NCI-H2107 (cell line): Measurements from ENCODE around the gene CACNA2D4.
A peak's percentile ranks its signal among the peaks of the same experiment; 100 is the strongest.
"Not testable (repeated sequence)": the region's sequence is repeated elsewhere in the genome, so short reads cannot be mapped to it uniquely, and the experiment has no call there.

Source experiments
- DNase-seq: peaks from one replicate; lab custom pipeline; 2025; lab: John Stamatoyannopoulos, UW

CACNA2D4 gene, protein sequence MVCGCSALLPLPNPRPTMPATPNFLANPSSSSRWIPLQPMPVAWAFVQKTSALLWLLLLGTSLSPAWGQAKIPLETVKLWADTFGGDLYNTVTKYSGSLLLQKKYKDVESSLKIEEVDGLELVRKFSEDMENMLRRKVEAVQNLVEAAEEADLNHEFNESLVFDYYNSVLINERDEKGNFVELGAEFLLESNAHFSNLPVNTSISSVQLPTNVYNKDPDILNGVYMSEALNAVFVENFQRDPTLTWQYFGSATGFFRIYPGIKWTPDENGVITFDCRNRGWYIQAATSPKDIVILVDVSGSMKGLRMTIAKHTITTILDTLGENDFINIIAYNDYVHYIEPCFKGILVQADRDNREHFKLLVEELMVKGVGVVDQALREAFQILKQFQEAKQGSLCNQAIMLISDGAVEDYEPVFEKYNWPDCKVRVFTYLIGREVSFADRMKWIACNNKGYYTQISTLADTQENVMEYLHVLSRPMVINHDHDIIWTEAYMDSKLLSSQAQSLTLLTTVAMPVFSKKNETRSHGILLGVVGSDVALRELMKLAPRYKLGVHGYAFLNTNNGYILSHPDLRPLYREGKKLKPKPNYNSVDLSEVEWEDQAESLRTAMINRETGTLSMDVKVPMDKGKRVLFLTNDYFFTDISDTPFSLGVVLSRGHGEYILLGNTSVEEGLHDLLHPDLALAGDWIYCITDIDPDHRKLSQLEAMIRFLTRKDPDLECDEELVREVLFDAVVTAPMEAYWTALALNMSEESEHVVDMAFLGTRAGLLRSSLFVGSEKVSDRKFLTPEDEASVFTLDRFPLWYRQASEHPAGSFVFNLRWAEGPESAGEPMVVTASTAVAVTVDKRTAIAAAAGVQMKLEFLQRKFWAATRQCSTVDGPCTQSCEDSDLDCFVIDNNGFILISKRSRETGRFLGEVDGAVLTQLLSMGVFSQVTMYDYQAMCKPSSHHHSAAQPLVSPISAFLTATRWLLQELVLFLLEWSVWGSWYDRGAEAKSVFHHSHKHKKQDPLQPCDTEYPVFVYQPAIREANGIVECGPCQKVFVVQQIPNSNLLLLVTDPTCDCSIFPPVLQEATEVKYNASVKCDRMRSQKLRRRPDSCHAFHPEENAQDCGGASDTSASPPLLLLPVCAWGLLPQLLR

DNA sequence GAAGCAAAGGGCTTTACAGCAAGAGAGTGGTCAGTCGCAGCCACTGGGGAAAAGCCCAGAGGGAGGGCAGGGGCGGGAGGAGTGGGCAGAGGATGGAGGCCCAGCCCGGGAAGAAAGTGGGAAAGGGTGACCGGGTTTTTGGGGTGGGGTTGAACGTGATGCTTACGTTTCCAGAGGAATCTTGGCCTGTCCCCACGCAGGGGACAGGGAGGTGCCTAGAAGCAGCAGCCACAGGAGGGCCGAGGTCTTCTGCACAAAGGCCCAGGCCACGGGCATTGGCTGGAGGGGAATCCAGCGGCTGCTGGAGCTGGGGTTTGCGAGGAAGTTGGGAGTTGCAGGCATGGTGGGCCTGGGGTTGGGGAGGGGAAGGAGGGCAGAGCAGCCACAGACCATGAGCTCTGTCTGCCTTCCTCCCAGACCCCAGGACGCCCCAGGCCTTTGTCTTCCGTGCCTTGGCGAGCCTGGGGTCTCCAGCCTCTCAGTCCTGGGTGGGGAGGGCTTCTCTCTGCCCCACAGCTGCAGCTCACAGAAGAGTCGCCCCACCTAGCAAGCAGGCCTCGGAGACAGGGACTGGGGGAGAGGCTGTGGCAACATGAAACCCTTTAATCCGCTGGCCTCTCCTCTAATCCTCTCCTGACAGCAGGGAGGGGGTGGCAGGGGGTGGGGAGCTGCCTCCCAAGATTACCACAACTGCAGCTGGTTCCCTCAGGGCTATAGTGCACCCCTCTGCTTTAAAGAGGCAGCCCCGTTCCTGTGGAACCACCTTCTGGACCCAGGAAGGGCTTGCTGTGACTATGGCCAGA is at the start of gene CACNA2D4:
TSS of gene CACNA2D4 (minus strand) at position 572 of the 803 bp plus-strand sequence. CDS start at position 393, 179 bp downstream.
- DNase-seq: no peak

DNA sequence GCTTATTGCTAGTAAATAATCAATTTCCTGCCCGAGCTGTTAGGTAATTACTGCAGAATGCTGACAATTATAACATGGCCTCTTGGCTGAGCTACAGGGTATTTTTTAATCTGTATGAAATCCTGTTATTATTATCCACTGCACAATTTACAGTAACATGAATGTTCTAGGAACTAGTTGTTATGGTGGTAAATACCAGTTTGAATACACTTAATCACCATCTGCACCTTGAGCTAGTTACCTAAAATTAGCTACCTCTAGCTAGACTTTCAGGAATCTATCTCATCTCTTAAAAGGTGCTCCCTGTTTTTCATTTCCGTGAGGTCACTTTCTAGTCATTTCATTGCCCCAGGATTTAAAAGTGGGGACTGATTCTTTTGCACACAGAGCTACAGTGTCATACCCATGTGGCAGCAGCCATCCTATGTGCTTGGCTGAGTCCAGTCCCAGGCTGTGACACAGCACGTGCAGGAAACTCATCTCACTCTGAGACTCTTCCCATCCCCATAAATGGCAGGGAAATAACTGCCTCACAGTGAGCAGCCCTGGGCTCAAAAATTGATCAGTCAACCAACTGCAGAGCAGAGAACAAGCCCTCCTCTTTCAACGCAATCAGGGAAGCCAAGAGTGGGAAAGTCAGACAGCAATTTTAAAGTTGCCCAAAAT is 48.2 kb upstream of the CACNA2D4 start:
- DNase-seq: no peak

DNA sequence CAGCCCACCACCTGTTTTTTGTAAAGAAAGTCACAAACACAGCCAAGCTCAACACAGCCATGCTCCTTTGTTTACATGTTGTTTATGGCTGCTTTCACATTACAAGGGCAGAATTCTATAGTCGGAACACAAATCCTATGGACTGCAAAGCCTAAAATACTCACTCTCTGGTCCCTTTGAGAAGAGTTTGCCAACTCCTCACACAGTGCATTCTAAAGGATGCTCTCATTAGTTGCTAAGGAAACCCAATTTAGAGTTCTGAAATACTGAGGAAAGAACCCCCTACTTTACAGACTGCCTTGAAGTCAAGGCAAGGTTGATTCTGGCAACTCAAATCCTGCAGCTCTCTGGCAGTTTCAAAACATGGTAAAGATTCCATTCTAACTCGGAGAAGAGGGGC is 47.5 kb upstream of the CACNA2D4 start:
- DNase-seq: no peak

DNA sequence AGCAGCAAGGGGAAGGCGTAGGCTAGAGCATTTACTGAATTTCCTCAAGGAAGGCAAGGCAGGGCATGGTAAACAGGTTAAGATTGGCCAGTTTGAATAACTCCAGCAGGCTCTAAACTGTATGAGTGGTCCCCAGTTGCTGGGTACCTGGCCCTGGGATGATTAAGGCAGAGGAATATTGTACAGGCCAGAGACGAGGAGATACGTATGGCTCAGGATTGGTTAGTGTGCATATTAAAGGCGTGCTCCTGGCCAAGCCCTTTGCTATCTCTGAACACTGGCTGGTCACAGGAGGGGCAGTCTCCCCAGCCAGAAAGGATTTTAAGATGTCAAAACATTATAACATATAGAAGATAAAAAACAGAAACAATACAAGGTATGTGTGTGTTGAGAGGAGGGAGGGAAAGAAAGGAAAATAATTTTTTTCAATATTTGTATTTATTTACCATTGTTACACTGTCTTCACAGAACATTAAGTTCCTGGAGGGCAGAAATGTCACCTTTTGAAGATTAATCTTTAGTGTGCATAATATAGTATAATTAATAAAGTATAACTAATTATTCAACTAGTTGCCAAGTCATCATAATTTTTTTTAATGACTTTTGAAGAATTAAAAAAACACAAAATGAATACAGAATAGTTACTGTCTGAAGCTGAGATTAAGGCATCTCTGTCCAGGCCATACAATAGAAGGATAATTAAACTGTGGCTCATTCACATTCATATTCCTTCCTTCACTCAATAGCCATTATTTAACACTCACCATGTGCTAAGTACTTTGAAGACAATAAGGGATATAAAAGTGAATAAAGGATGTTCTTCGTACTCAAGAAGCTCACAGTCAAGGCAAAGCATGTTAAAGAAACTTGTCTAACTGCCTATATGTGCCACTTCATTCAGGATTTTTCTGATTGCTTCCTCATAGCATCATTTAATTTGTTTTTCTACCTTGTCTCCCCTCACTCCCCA is 43.9 kb upstream of the CACNA2D4 start:
- no peak for DNase-seq

DNA sequence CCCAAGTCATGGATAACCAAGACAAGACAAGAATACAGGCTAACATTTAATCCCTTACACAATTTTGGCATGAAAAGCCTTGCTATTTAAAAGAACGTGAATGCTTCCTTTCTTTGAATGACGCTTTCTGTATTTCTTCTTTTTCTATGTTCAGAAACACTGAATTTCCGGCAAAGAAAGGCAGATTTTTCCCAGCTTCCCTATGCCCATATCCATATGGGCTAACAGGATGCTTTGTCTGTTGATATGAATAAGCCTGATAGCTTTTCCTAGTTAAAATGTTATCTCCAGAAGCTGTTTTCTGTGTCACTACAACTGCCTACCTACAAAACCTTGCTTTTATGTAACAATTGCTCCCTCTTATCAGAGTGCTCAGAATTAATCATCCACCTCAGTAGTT is 38.3 kb upstream of the CACNA2D4 start:
- DNase-seq: no peak

DNA sequence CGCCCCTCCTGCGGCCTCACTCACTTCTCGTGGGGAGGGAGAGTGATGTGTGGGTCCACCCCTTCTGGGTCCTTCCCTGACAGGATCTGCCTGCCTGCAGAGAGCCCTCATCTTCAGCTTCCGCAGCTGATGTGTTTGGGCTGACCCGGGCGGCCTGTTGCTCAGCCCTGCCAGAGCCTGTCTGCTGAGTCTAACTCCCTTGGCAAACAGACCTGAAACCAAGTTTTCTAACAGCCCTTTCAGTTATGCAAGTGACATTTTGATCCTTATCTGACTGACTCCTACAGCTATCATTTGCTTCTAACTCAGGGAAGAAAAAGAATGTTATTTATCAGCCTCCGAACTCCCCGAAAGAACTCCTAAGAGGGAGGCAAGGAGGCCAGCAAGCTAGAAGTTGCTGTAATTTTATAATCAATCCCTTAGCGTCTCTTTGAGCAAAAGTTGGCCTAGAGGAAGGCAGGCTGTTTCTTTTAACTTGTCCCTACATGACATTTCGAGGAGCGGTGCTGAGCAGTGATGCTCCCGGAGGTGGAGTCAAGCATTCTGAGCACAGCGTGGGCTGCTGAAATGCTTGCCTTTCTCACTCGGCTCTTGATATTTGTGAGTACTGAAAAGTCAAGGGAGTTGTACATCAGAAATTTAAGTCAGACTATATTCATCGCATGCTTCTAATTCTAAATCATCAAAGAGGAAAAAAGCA is 31.5 kb upstream of the CACNA2D4 start:
- DNase-seq: no peak

DNA sequence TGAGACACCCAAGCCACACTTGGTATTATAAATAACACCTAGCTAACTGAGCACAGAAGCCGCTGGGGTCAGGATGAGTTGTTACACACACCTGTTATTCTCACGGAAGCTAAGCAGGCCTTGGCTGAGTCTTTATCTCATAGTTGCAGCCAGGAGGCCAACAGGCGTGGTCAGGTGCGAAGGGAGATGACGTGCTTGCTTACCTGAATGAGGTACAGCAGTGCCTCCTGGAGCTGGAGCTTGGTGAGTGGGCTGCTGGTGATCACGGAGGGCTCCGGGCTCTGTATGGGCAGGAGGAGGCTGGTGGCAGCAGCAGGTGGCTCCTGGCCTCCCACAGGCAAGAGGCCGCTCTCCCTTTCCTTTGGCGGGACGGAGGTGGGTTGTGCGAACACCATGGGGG is 30.4 kb upstream of the CACNA2D4 start:
- DNase-seq: no peak

DNA sequence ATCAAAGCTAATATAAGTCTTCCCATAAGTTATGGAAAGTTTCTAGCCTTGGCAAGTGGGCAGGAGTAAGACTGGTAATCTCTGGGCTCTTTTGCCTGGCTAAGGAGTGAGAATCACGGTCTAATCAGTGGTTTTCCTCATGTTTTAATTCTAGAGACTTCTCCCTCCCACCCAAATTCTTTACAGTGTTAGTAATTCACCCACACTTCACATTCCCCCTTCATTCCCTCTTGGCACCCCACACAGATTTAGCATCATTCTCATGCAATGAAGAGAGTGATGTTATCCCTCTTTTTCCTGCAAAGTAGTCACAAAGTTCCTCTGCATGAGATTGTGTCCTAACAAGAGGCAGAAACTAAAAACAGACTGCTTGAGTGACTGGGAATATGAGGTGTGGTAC is 28.6 kb upstream of the CACNA2D4 start:
- no peak for DNase-seq

DNA sequence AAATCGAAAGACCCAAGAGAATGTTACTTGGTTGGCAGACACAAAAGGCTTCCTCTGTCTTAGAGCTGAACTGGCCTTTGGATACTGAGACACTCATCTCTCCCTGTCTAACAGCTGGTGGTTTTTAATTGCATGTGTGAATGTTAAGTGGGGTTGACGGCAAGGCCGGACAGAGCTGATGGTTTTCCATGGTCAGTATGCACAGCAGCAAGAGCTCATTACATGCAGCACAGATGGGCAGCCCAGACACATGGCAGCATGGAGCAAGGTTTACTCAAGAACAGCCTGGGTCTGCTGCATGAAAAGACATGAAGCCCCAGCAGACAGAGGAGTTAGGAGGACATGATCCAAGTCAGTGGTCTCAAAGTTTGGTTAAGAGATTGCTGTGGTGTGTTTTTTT is 27.8 kb upstream of the CACNA2D4 start:
- no peak for DNase-seq

DNA sequence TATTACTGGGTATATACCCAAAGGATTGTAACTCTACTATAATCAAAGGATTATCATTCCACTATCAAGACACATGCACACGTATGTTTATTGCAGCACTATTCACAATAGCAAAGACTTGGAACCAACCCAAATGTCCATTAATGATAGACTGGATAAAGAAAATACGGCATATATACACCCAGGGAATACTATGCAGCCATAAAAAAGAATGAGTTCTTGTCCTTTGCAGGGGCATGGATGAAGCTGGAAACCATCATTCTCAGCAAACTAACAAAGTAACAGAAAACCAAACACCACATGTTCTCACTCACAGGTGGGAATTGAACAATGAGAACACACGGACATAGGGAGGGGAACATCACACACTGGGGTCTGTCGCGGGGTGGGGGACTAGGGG is 27.1 kb upstream of the CACNA2D4 start:
- not testable (repeated sequence) for DNase-seq

DNA sequence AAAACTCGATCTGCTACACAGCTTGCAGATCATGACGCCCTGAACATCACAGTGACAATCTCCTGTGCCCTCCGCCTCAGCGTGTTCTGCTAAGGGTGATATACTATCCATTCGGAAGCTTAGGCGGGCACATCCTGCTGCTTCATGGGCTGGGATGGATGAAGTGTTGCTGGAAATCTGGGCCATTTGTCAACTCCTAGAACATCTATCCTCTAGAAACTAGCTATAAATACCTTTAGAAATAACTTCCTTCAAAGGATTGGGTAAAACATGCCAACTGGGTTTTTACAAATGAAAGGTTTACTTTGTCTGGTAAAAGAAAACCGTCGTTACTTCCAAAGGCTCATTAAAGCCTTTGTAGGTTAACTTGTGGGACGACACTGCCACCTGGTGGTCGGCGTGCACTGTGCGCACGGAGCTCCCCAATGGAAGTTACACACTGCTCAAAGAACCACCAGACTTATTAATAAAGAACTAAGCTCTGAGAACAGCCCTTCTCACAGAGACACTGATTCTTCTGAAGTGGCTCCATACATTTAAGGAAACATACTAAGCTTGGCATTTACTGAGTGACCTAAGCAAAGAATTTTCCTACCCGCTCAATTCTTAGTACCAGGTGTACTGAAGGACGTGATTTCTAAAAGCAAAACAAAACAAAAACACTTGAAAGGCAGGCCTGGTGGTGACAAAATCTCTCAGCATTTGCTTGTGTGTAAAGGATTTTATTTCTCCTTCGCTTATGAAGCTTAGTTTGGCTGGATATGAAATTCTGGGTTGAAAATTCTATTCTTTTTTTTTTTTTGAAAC is 21.6 kb upstream of the CACNA2D4 start:
- DNase-seq: peak; percentile 75

DNA sequence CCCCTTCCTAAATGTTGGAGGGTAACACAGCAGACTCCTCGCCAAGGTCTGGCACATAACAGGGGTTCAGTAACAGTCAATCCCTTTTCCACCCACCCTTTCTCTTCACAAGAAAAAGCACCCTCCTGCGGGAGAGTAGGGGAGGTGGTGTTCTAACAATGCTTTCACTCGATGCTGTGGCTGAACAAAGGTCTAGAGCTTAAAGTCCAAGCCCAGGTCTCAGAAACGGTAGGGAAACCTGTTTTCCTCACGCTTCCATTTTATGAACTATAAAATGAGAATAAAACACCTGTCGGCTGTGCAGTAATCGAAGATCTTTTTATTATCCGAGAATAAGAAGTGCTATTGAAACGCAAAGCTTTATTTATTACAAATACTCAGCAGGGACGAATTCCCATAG is 20.9 kb upstream of the CACNA2D4 start:
- DNase-seq: no peak

DNA sequence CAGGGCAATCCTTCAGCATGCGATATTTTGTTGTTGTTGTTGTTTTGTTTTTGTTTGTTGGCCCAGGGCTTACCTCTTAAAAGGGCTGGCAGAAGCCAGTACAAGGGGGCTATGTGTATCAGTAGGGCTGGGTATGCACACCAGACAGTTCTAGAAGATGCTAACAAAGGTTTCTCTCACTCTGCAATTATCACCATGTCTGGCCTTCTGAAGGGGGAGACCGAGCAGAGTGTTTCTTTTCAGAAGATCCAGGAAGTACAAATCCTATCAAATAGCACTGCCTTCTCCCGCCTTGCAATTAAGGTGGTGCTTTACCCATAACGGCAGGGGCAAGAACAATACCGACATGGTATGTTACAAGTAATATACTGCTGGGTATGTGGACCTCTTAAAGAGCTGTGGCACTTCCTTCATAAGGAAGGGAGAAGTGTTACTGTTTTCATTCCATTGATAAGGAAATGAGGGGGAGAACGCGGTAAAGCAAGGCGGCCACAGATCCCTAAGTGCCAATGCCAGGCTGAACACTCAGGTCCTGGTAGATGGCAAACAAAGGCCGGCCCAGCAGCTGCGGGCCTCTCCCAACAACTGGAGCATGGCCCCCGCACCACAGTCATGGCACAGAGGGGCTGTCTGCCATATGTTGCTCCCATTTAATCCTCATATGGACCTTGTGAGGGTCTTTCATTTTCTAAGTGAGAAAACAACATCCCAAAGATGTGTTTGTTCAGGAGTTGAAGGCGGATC is 19.2 kb upstream of the CACNA2D4 start:
- no peak for DNase-seq

DNA sequence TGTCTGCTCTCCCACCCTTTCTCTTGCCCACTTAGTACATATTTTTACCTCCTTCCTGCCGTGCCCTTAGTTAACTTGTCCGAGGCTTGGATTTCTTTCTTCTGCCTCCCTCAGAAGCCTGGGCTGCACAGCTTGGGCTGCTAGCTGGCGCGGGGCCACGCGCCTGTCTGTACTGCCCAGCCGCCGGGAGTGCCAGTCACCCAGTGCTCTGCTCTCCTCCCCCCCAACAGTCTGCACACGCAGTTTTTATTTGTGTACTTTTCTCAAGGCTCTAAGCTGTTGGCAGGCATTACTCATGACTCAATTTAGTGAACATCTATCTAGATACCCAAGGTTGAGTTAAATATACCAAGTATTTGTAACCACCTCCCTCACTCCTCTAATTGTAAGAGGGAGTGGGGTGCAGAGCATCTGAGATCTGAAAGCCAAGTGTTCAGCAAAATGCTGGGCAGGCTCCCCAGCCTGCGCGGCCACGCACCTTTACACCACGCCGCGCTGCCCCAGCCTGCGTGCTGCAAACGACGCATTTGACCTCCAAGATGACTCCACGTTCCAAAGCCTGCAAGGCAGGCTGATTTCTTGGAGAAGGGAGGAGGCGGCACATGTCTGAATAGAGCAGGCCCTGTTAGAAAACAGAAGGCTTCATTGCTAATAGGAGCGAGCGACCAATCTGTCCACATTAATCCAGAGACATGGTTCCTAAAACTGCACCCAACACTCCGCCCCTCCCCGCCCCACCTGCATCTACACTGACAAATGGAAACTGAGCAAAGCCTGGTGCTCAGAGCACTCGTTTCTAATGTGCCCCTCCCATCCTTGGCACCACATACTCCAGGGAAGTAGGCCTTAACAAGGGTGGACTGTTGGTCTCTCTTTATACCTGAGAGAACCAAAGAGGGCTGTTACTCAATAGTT is 18.2 kb upstream of the CACNA2D4 start:
- peak; percentile 34 for DNase-seq

DNA sequence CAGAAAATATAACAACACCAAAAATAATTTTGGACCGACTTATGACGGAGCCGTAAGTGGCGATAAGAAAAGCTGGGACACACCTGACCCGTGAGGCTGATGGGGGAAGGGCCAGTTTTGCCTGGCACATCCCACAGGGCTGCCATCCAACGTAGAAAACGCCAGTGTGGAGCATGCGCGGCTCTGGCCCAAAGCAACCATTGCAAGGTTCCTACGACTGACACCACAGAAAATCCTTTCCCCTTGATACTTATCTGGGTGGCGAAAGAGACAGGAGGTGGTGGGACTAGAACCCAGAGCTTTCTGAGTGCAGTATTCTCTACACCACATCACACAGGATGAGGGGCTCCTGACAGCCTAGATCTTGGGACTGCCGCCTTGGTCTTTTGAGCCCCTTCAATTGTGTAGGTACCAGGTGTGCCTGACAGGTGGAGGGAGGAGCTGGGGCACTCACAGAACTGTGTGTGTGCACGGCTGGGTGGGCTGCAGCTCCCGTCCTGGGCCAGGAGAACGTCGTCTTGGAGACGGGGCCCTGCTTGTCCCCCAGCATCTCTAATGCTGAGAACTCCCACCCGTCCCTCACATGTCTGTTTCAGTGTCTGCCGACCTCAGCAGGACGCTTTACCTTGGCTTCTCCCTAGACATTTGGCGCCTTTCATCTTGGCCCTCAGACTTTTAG is 17.4 kb upstream of the CACNA2D4 start:
- DNase-seq: no peak

DNA sequence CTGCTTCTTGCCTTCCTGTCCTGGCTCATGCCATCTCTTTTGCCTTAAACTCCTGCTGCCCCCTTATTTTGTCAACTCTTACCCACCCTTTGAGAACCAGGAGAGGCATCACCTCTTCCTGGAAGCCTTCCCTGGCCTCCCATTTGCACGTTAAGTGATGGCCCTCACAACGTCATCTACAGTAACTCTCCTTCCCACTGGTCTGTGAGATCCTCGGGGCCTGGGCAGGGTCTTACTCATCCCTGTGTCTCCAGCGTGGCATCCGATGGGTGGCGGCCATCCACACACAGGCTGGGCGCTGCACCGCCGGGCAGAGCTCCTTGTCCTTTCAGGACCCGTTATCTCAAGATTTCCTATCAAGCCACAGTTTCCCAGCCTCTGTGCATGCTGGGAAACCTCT is 16.8 kb upstream of the CACNA2D4 start:
- no peak for DNase-seq
